K562 (cell line): Measurements from ENCODE around the gene RHOF. TPM values are rescaled to one million over a fixed set of nuclear protein-coding genes. Genes with fewer than 3 reads are reported as not detected.

Experiments used
- BCOR ChIP-seq: fragments of 450-650 bp; IDR thresholded peaks from 2 replicates; pipeline ENCODE4 v1.6.1; 2016
- BHLHE40 ChIP-seq: IDR thresholded peaks from 2 replicates; pipeline ENCODE4 v1.6.1; 2011; ENCODE audit warnings: low read length, improper control_type of control experiment
- BRF2 ChIP-seq: IDR thresholded peaks from 3 replicates; pipeline ENCODE4 v1.6.1; 2011; ENCODE audit warnings: borderline replicate concordance, mild to moderate bottlenecking; ENCODE audit not compliant: insufficient read length, insufficient read depth
- CREM ChIP-seq: IDR thresholded peaks from 2 replicates; pipeline ENCODE4 v1.6.1; 2014; ENCODE audit warnings: antibody characterized with exemption, low read depth
- CTCF ChIP-seq, 3 experiments: IDR thresholded peaks in 2 of 3; conservative IDR thresholded peaks in 1 of 3; 2 replicates each; pipeline ENCODE4 v1.5.1; 2011 to 2012; ENCODE audit warnings: low read length in 3 of 3, mild to moderate bottlenecking in 3 of 3, control low read depth in 2 of 3, improper control_type of control experiment in 1 of 3, inconsistent platforms in 1 of 3, low read depth in 1 of 3, mixed read lengths in 1 of 3, moderate library complexity in 1 of 3; ENCODE audit not compliant: insufficient read depth in 2 of 3
- ELF4 ChIP-seq: fragments of 450-650 bp; formaldehyde crosslinking; IDR thresholded peaks from 2 replicates; pipeline ENCODE4 v1.4.0; 2022; ENCODE audit warnings: missing genetic modification characterization
- GTF2B ChIP-seq: IDR thresholded peaks from 2 replicates; pipeline ENCODE4 v1.6.1; 2011; ENCODE audit not compliant: insufficient read length; ENCODE audit errors: extremely low read depth
- HSF4 ChIP-seq: fragments of 250-450 bp; sonication (Bioruptor Pico); IDR thresholded peaks from 2 replicates; pipeline ENCODE4 v2.1.2; 2022; ENCODE audit warnings: mild to moderate bottlenecking, moderate library complexity, borderline replicate concordance
- NFATC3 ChIP-seq: fragments of 450-650 bp; IDR thresholded peaks from 2 replicates; pipeline ENCODE4 v1.6.1; 2017; ENCODE audit warnings: mild to moderate bottlenecking
- NR2C1 ChIP-seq, 2 experiments: fragments of 450-650 bp; IDR thresholded peaks; 2 replicates each; pipeline ENCODE4 v1.6.1; 2017; ENCODE audit warnings: mild to moderate bottlenecking in 2 of 2, antibody characterized with exemption in 1 of 2, inconsistent platforms in 1 of 2, missing compliant biosample characterization in 1 of 2, missing genetic modification characterization in 1 of 2
- PRMT5 ChIP-seq: sonication (generic); formaldehyde crosslinking; IDR thresholded peaks from 2 replicates; pipeline ENCODE4 v1.5.0; 2020; ENCODE audit warnings: missing genetic modification reagents
- SMARCA4 ChIP-seq: fragments of 450-650 bp; IDR thresholded peaks from 2 replicates; pipeline ENCODE4 v1.6.1; 2016
- SOX6 ChIP-seq: fragments of 450-650 bp; IDR thresholded peaks from 2 replicates; pipeline ENCODE4 v1.6.1; 2014; ENCODE audit warnings: mild to moderate bottlenecking
- SRSF7 ChIP-seq: fragments of 200-400 bp; formaldehyde crosslinking; optimal IDR thresholded peaks from 2 replicates; pipeline ENCODE3; 2017; ENCODE audit warnings: mild to moderate bottlenecking, low read depth, low read length
- STAT5B ChIP-seq: fragments of 250-450 bp; sonication (Bioruptor Pico); IDR thresholded peaks from 2 replicates; pipeline ENCODE4 v1.8.0; 2021; ENCODE audit warnings: mild to moderate bottlenecking, inconsistent platforms
- USF1 ChIP-seq: sonication (generic); formaldehyde crosslinking; IDR thresholded peaks from 2 replicates; pipeline ENCODE4 v1.9.0; 2022; ENCODE audit warnings: mild to moderate bottlenecking, missing genetic modification reagents
- USF2 ChIP-seq: sonication (generic); formaldehyde crosslinking; IDR thresholded peaks from 2 replicates; pipeline ENCODE4 v1.5.0; 2020; ENCODE audit warnings: missing genetic modification reagents
- ZNF165 ChIP-seq: fragments of 250-450 bp; sonication (Bioruptor Pico); IDR thresholded peaks from 2 replicates; pipeline ENCODE4 v1.4.0; 2020; ENCODE audit warnings: borderline replicate concordance
- ZNF280A ChIP-seq: fragments of 450-650 bp; IDR thresholded peaks from 2 replicates; pipeline ENCODE4 v1.6.1; 2018; ENCODE audit warnings: mild to moderate bottlenecking, low read depth; ENCODE audit not compliant: partially characterized antibody
- ZNF507 ChIP-seq: conservative IDR thresholded peaks from 2 replicates; pipeline ENCODE4 v1.6.1; 2017; ENCODE audit warnings: missing genetic modification characterization, missing compliant biosample characterization
- ZNF785 ChIP-seq: fragments of 250-450 bp; sonication (Bioruptor Pico); IDR thresholded peaks from 2 replicates; pipeline ENCODE4 v1.4.0; 2020; ENCODE audit warnings: mild to moderate bottlenecking
- polyA plus RNA-seq, 8 experiments: library from polyadenylated mRNA; depleted of rRNA in 4 of 8; stranded (reverse) in 5 of 8; unstranded in 3 of 8; fragments of >200 nt; fragmentation: Nextera tagmentation in 2 of 8; fragmentation: Illumina TruSeq in 1 of 8; extraction: Ambion mirVana in 2 of 8; extraction: Trizol in 1 of 8; gene quantifications; 2 replicates each; pipeline versions ENCODE4 v1.2.1 to v1.2.3, GENCODE V29; 2011 to 2014; ENCODE audit warnings: inconsistent platforms in 1 of 8, missing spikeins in 1 of 8
- total RNA-seq, 7 experiments: library from RNA; depleted of rRNA in 6 of 7; stranded (reverse); fragments of >200 nt in 6 of 7; fragmentation: Illumina TruSeq in 2 of 7; extraction: Trizol in 2 of 7; gene quantifications; 2 replicates each; pipeline versions ENCODE4 v1.2.1 to v1.2.3, GENCODE V29; 2011 to 2021; ENCODE audit warnings: low replicate concordance in 1 of 7

Gene RHOF
- total and polyA plus RNA-seq, 9 of the 15 experiments (the other 6 are each of a cell fraction or from before 2014, with no cell fraction given), result 0.13 to 10.1 (median 4.0) TPM

- peak; percentile 71; the same call in 1 of the 2 replicates for TF ChIP-seq HSF4 (CRISPR knock-in tag)
- no peak for TF ChIP-seq BRF2
- no peak for TF ChIP-seq ELF4 (CRISPR knock-in tag)
- TF ChIP-seq ZNF165, result no peak
- TF ChIP-seq NR2C1 (IDR thresholded peaks at IDR 0.05), result peak; percentile 63; the same call in 1 of the 2 replicates
- TF ChIP-seq NR2C1 (tag; IDR thresholded peaks at IDR 0.05), result peak; percentile 65
- TF ChIP-seq CTCF (IDR thresholded peaks at IDR 0.05 in 2 of 3, conservative IDR thresholded peaks at IDR 0.05 in 1 of 3; ENCODE audit: insufficient read depth in 2 of 3, low read depth in 1 of 3, low read length in 3 of 3), result peak in 2 of 3 experiments; percentile 15 to 42; a peak in 2 of 6 replicates
- peak; percentile 69 for TF ChIP-seq BHLHE40
- TF ChIP-seq GTF2B, result no peak
- no peak for TF ChIP-seq ZNF280A
- peak; percentile 58 for TF ChIP-seq CREM
- TF ChIP-seq ZNF785, result no peak
- TF ChIP-seq ZNF507 (tag), result no peak
- TF ChIP-seq PRMT5 (CRISPR knock-in tag), result no peak
- peak; percentile 90 for TF ChIP-seq SOX6
- TF ChIP-seq BCOR, result peak; percentile 1; the same call in 1 of the 2 replicates
- TF ChIP-seq SRSF7, result no peak
- TF ChIP-seq SMARCA4, result peak; percentile 95
- TF ChIP-seq USF2 (CRISPR knock-in tag), result no peak
- TF ChIP-seq STAT5B (CRISPR knock-in tag), result no peak
- no peak for TF ChIP-seq NFATC3
- TF ChIP-seq USF1, result no peak
These were observed 55.1 kb downstream of the RHOF start (continued) for GRCh38 chr12:121738340-121738858.
